Activated T-cell treated with anti-CD3 and anti-CD28 coated beads, Interleukin-2, amount 50 U/mL, for 4 hours (primary cell): ENCODE results near the gene LUZP1. TPM values are rescaled to one million over a fixed set of nuclear protein-coding genes. Genes with fewer than 3 reads are reported as not detected.
A peak's percentile ranks its signal among the peaks of the same experiment; 100 is the strongest.
"Not testable (repeated sequence)": the region's sequence is repeated elsewhere in the genome, so short reads cannot be mapped to it uniquely, and the experiment has no call there.

ENCODE experiments used
- ATAC-seq, 2 donors: fragments of 200-7000 bp; cut with Tn5 transposase; one replicate each; pipeline ENCODE4 v1.10.0; 2021
- DNase-seq: peaks from one replicate; pipeline ENCODE4 v3.0.0-alpha.2; 2020
- H3K27me3 Mint-ChIP-seq: one replicate; pipeline ENCODE4 v1.8.0; 2021; ENCODE audit warnings: low read depth, mixed read lengths
- H3K36me3 Mint-ChIP-seq: one replicate; pipeline ENCODE4 v1.8.0; 2022; ENCODE audit warnings: mixed read lengths; ENCODE audit not compliant: insufficient read depth
- H3K4me1 Mint-ChIP-seq: one replicate; pipeline ENCODE4 v1.8.0; 2021; ENCODE audit warnings: low read depth, mixed read lengths
- H3K4me3 Mint-ChIP-seq: one replicate; pipeline ENCODE4 v1.8.0; 2021; ENCODE audit warnings: mild to moderate bottlenecking, moderate library complexity, mixed read lengths
- H3K9me3 Mint-ChIP-seq: one replicate; pipeline ENCODE4 v1.8.0; 2021; ENCODE audit warnings: mixed read lengths
- total RNA-seq, 3 donors: library from RNA; stranded (reverse); gene quantifications; one replicate each; pipeline ENCODE4 v1.2.1, GENCODE V29; 2021

Gene LUZP1
- total RNA-seq, 3 donors from 2014 or later: 19.7 to 20.7 (median 20.1) TPM

GRCh38 chr1:23198373-23198772, 29.7 kb upstream of the LUZP1 start:
- ATAC-seq (no peak), DNase-seq (no peak)
- Mint-ChIP-seq H3K9me3 (no peaks in the 10 kb centered on the region), H3K4me1 (no peaks in the 10 kb centered on the region), H3K36me3 (no peaks in the 10 kb centered on the region), H3K27me3 (peaks cover 1% of the 10 kb centered on the region), H3K4me3 (no peak overlapping the region)

GRCh38 chr1:23196627-23197328, 28.1 kb upstream of the LUZP1 start:
- DNase-seq (no peak), ATAC-seq (no peak)
- H3K9me3 Mint-ChIP-seq: no peaks in the 10 kb centered on the region
- no peaks in the 10 kb centered on the region for H3K4me1 Mint-ChIP-seq
- H3K27me3 Mint-ChIP-seq: peaks cover 8% of the 10 kb centered on the region
- H3K36me3 Mint-ChIP-seq: no peaks in the 10 kb centered on the region
- H3K4me3 Mint-ChIP-seq: no peak overlapping the region

- DNase-seq (no peak), ATAC-seq (no peak)
- H3K9me3 Mint-ChIP-seq: no peaks in the 10 kb centered on the region
- peaks cover 8% of the 10 kb centered on the region for H3K27me3 Mint-ChIP-seq
- no peaks in the 10 kb centered on the region for H3K4me1 Mint-ChIP-seq
- H3K36me3 Mint-ChIP-seq: no peaks in the 10 kb centered on the region
- H3K4me3 Mint-ChIP-seq: no peak overlapping the region
These were observed 25.7 kb upstream of the LUZP1 start for GRCh38 chr1:23194119-23194984.

- no peaks in the 10 kb centered on the region for H3K9me3 Mint-ChIP-seq
- no peaks in the 10 kb centered on the region for H3K36me3 Mint-ChIP-seq
- no peak for ATAC-seq
- H3K4me1 Mint-ChIP-seq: no peaks in the 10 kb centered on the region
- DNase-seq: no peak
- peaks cover 8% of the 10 kb centered on the region for H3K27me3 Mint-ChIP-seq
- no peak overlapping the region for H3K4me3 Mint-ChIP-seq
These were observed 24.9 kb upstream of the LUZP1 start for GRCh38 chr1:23193391-23194118.

- Mint-ChIP-seq H3K36me3 (no peaks in the 10 kb centered on the region), H3K9me3 (no peaks in the 10 kb centered on the region), H3K27me3 (peaks cover 8% of the 10 kb centered on the region), H3K4me1 (no peaks in the 10 kb centered on the region), H3K4me3 (no peak overlapping the region)
- DNase-seq (no peak), ATAC-seq (no peak)
These were observed 22.5 kb upstream of the LUZP1 start for GRCh38 chr1:23191199-23191598.

GRCh38 chr1:23188936-23189452, 20.3 kb upstream of the LUZP1 start:
- not testable (repeated sequence) for ATAC-seq, H3K4me3 Mint-ChIP-seq, DNase-seq, H3K27me3 Mint-ChIP-seq, H3K4me1 Mint-ChIP-seq, H3K36me3 Mint-ChIP-seq, H3K9me3 Mint-ChIP-seq

- Mint-ChIP-seq H3K36me3 (no peaks in the 10 kb centered on the region), H3K4me3 (no peak overlapping the region), H3K9me3 (no peaks in the 10 kb centered on the region), H3K4me1 (peaks cover 7% of the 10 kb centered on the region), H3K27me3 (peaks cover 8% of the 10 kb centered on the region)
- ATAC-seq (no peak), DNase-seq (no peak)
These were observed 19.8 kb upstream of the LUZP1 start for GRCh38 chr1:23188434-23188884.

- ATAC-seq: no peak
- Mint-ChIP-seq H3K4me3 (no peak overlapping the region), H3K9me3 (no peaks in the 10 kb centered on the region), H3K27me3 (peaks cover 3% of the 10 kb centered on the region), H3K36me3 (no peaks in the 10 kb centered on the region), H3K4me1 (peaks cover 7% of the 10 kb centered on the region)
- DNase-seq: no peak
These were observed 19.0 kb upstream of the LUZP1 start for GRCh38 chr1:23187637-23188036.

GRCh38 chr1:23185381-23185780, 16.7 kb upstream of the LUZP1 start:
- Mint-ChIP-seq H3K9me3 (no peaks in the 10 kb centered on the region), H3K27me3 (no peaks in the 10 kb centered on the region), H3K4me3 (no peak overlapping the region), H3K4me1 (peaks cover 7% of the 10 kb centered on the region), H3K36me3 (no peaks in the 10 kb centered on the region)
- no peak for DNase-seq
- no peak for ATAC-seq

GRCh38 chr1:23184212-23184934, 15.7 kb upstream of the LUZP1 start:
- Mint-ChIP-seq H3K4me1 (peaks cover 7% of the 10 kb centered on the region), H3K9me3 (no peaks in the 10 kb centered on the region), H3K27me3 (no peaks in the 10 kb centered on the region), H3K36me3 (no peaks in the 10 kb centered on the region), H3K4me3 (peak overlapping the region; percentile 65)
- peak; percentile 32 for DNase-seq
- peak; percentile 40 to 52 for ATAC-seq

- Mint-ChIP-seq H3K36me3 (no peaks in the 10 kb centered on the region), H3K4me1 (peaks cover 10% of the 10 kb centered on the region), H3K9me3 (no peaks in the 10 kb centered on the region), H3K27me3 (peaks cover 5% of the 10 kb centered on the region), H3K4me3 (no peak overlapping the region)
- DNase-seq: no peak
- no peak for ATAC-seq
These were observed 11.2 kb upstream of the LUZP1 start for GRCh38 chr1:23179862-23180261.

GRCh38 chr1:23178950-23179349, 10.3 kb upstream of the LUZP1 start:
- H3K36me3 Mint-ChIP-seq: no peaks in the 10 kb centered on the region
- no peaks in the 10 kb centered on the region for H3K9me3 Mint-ChIP-seq
- DNase-seq (no peak), ATAC-seq (no peak)
- no peak overlapping the region for H3K4me3 Mint-ChIP-seq
- H3K4me1 Mint-ChIP-seq: peaks cover 10% of the 10 kb centered on the region
- H3K27me3 Mint-ChIP-seq: peaks cover 5% of the 10 kb centered on the region

- Mint-ChIP-seq H3K4me3 (peak overlapping the region; percentile 69), H3K27me3 (peaks cover 5% of the 10 kb centered on the region), H3K36me3 (no peaks in the 10 kb centered on the region), H3K4me1 (peaks cover 10% of the 10 kb centered on the region), H3K9me3 (no peaks in the 10 kb centered on the region)
- DNase-seq (no peak), ATAC-seq (no peak)
These were observed 9.8 kb upstream of the LUZP1 start for GRCh38 chr1:23178414-23178813.
